ENCODE data around the gene VPREB1. TPM values are rescaled to one million over a fixed set of nuclear protein-coding genes. Genes with fewer than 3 reads are reported as not detected.

Gene VPREB1
- total RNA-seq, 1 experiment from 2014 or later: not detected

- ChIA-PET POLR2A (ENCODE audit: unreplicated experiment) (no interaction called here), CTCF (no interaction called here)
- H2AFZ ChIP-seq (ENCODE audit: low read length): no peak overlapping the region
- H4K20me1 ChIP-seq (ENCODE audit: low read length): no peaks in the 10 kb centered on the region
- intact Hi-C loops (cut with micrococcal nuclease): no loop called here
- ATAC-seq (no peak), DNase-seq (no peak)
- H3K4me3 ChIP-seq (ENCODE audit: low read length): no peak overlapping the region
- H3K27ac ChIP-seq (ENCODE audit: low read length): no peak overlapping the region
- H3K9me3 ChIP-seq (ENCODE audit: low read length): no peaks in the 10 kb centered on the region
- no peak overlapping the region for H3K9ac ChIP-seq (ENCODE audit: low read length)
- TF ChIP-seq CTCF (conservative IDR thresholded peaks at IDR 0.05; ENCODE audit: low read depth, low read length): no peak
- no peak for TF ChIP-seq EZH2phosphoT487 (IDR thresholded peaks at IDR 0.05; ENCODE audit: borderline replicate concordance, low read length)
- no peak for TF ChIP-seq EZH2 (IDR thresholded peaks at IDR 0.05; ENCODE audit: low read length, unreplicated experiment)
- no peaks in the 10 kb centered on the region for H3K36me3 ChIP-seq (ENCODE audit: low read depth, low read length)
- H3K9me2 ChIP-seq (replicated peaks; ENCODE audit: low read length): no peaks in the 10 kb centered on the region
- H3F3A ChIP-seq (ENCODE audit: low read length, unreplicated experiment): no peaks in the 10 kb centered on the region
- no TSS peak for BruUV-seq (replicated peaks)
- H3K27me3 ChIP-seq (ENCODE audit: low read length): no peaks in the 10 kb centered on the region
- H3K4me2 ChIP-seq (ENCODE audit: low read length): no peak overlapping the region
- no peaks in the 10 kb centered on the region for H3K79me2 ChIP-seq (ENCODE audit: low read length)
- no peaks in the 10 kb centered on the region for H3K4me1 ChIP-seq (ENCODE audit: insufficient read depth, low read length)
These were observed 3.1 kb upstream of the VPREB1 start for GRCh38 chr22:22241554-22241898.

- TF ChIP-seq EZH2 (IDR thresholded peaks at IDR 0.05; ENCODE audit: low read length, unreplicated experiment) (no peak), EZH2phosphoT487 (IDR thresholded peaks at IDR 0.05; ENCODE audit: borderline replicate concordance, low read length) (no peak), CTCF (conservative IDR thresholded peaks at IDR 0.05; ENCODE audit: low read depth, low read length) (no peak)
- Histone ChIP-seq H3K27me3 (ENCODE audit: low read length) (no peaks in the 10 kb centered on the region), H3K4me3 (ENCODE audit: low read length) (no peak overlapping the region), H3K27ac (ENCODE audit: low read length) (no peak overlapping the region), H3K36me3 (ENCODE audit: low read depth, low read length) (no peaks in the 10 kb centered on the region), H3F3A (ENCODE audit: low read length, unreplicated experiment) (no peaks in the 10 kb centered on the region), H3K9me2 (replicated peaks; ENCODE audit: low read length) (no peaks in the 10 kb centered on the region), H3K4me1 (ENCODE audit: insufficient read depth, low read length) (no peaks in the 10 kb centered on the region), H4K20me1 (ENCODE audit: low read length) (no peaks in the 10 kb centered on the region), H2AFZ (ENCODE audit: low read length) (no peak overlapping the region), H3K9ac (ENCODE audit: low read length) (no peak overlapping the region), H3K9me3 (ENCODE audit: low read length) (no peaks in the 10 kb centered on the region), H3K79me2 (ENCODE audit: low read length) (no peaks in the 10 kb centered on the region), H3K4me2 (ENCODE audit: low read length) (no peak overlapping the region)
- ChIA-PET CTCF (no interaction called here), POLR2A (ENCODE audit: unreplicated experiment) (no interaction called here)
- DNase-seq (no peak), ATAC-seq (no peak)
- intact Hi-C loops (cut with micrococcal nuclease): no loop called here
- no TSS peak for BruUV-seq (replicated peaks)
These were observed 2.1 kb upstream of the VPREB1 start for GRCh38 chr22:22242488-22242887.

GRCh38 chr22:22243033-22243680 lies 1.4 kb upstream of the VPREB1 start:
- Histone ChIP-seq H3F3A (ENCODE audit: low read length, unreplicated experiment) (no peaks in the 10 kb centered on the region), H3K4me1 (ENCODE audit: insufficient read depth, low read length) (no peaks in the 10 kb centered on the region), H3K27me3 (ENCODE audit: low read length) (no peaks in the 10 kb centered on the region), H3K9ac (ENCODE audit: low read length) (no peak overlapping the region), H2AFZ (ENCODE audit: low read length) (no peak overlapping the region), H3K9me3 (ENCODE audit: low read length) (no peaks in the 10 kb centered on the region), H4K20me1 (ENCODE audit: low read length) (no peaks in the 10 kb centered on the region), H3K27ac (ENCODE audit: low read length) (no peak overlapping the region), H3K4me2 (ENCODE audit: low read length) (no peak overlapping the region), H3K36me3 (ENCODE audit: low read depth, low read length) (no peaks in the 10 kb centered on the region), H3K9me2 (replicated peaks; ENCODE audit: low read length) (no peaks in the 10 kb centered on the region), H3K4me3 (ENCODE audit: low read length) (no peak overlapping the region), H3K79me2 (ENCODE audit: low read length) (no peaks in the 10 kb centered on the region)
- ChIA-PET CTCF (no interaction called here), POLR2A (ENCODE audit: unreplicated experiment) (no interaction called here)
- ATAC-seq (no peak), DNase-seq (no peak)
- TF ChIP-seq CTCF (conservative IDR thresholded peaks at IDR 0.05; ENCODE audit: low read depth, low read length) (no peak), EZH2 (IDR thresholded peaks at IDR 0.05; ENCODE audit: low read length, unreplicated experiment) (no peak), EZH2phosphoT487 (IDR thresholded peaks at IDR 0.05; ENCODE audit: borderline replicate concordance, low read length) (no peak)
- no TSS peak for BruUV-seq (replicated peaks)
- intact Hi-C loops (cut with micrococcal nuclease): no loop called here
